ENCODE measurements around the gene TOX3.

TOX3 gene

GRCh38 chr16:52547004-52547833 lies at the start of gene TOX3:
Gene TOX3, minus strand, starts transcription at chr16:52547143. Its CDS starts 420 bp downstream, at chr16:52546723.
- DNase-seq (ENCODE audit: low spot score): no peak

- DNase-seq (ENCODE audit: low spot score): no peak
Measured at GRCh38 chr16:52592778-52593177, 45.8 kb upstream of the TOX3 start.

DNA sequence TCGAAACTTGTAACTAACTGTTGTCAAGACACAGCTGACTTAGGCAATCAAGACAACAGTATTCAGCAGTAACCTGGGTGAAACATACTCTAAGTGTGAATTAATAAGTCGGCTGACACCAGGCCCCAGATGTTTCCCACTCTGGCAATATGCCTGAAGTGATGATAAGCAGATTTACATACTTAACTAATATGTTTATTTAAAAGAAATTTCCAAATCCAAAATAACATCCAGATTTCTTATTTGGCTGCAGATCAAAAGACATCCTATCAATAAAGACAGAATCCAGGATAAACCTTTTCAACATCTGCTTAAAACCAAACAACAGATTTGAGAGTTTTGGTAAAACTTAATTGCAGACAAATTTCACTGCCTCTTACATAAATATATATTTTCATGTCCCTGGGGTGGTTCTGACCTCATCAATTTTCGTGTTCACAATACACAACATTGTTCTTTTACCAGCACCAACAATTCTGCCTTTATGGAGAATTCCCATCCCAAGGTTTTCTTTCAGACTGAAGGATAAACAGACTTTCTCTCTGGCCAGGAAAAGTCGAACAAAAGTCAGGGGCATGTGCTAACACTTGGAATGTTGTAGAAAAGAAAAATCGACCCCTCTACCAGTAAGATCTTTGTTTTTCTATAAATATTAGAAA lies 45.1 kb upstream of the TOX3 start:
- no peak for DNase-seq (ENCODE audit: low spot score)

- DNase-seq (ENCODE audit: low spot score): no peak
Measured at GRCh38 chr16:52591471-52591870, 44.5 kb upstream of the TOX3 start.

DNA sequence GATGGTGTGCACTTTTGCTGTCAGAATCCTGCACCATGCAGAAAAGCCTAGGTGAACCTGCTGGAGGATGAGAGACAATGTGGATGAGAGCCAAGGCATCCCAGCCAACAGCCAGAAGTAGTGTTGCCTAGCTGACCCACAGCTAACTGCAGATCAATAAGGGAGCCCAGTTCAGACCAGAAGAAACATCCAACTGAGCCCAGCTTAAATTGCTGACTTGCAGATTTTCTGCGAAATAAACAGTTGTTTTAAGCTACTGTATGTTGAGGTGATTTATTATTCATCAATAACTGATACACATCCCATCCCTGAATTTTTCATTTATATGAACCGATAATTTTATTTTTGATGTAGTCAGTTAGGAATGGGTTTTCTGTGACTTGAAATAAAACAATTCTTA lies 39.2 kb upstream of the TOX3 start:
- no peak for DNase-seq (ENCODE audit: low spot score)

- DNase-seq (ENCODE audit: low spot score): no peak
Measured at GRCh38 chr16:52584354-52585320, 37.7 kb upstream of the TOX3 start.

GRCh38 chr16:52581530-52581929 lies 34.6 kb upstream of the TOX3 start:
- no peak for DNase-seq (ENCODE audit: low spot score)

DNA sequence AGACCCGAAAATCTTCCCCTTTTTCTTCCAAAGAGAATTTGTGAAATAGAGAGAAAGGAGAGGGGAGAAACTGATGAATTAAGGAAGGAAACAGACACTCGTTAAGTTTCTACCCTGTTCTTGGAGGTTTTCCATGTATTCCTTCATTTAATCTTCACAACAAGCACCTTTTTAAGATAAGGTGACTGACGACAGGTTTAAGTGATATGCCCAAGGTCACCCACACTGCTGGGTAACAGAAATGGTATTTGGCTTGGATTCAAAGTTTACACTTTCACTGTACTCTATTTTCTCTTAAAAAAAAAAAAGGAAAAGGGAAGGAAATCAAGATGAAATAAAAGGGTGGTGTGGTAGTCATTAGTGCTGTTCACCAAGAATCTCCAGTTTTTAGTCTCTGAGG lies 33.5 kb upstream of the TOX3 start:
- no peak for DNase-seq (ENCODE audit: low spot score)

DNA sequence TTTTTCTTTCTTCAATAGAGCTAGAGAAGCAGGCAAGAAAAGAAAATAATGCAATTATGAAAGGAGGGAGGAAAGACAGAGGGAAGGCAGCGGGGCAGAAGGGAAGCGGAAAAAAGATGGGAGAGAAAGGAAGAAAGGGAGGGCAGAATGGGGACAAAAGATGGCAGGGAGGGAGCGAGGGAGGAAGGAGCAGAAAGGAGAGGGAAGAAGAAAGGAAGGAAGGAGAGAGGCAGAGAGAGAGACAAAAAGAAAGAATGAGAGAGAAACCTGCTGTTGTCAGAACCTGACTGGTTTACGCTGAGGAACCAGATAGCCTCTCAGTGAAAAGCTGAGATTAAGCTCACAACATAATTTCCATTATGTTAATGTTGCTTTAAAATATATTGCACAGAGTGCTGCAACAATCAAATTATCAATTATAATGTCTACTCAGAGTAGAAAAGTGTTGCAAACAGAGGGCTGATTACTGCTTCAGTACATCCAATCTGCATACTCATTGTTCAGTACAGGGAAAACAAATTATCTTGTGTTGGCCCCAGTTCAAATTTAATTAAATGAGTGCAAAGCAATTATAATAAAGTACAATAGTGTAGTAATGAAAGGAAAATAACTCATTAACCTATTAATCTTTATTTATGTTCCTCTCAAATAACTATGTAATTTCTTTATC lies 32.0 kb upstream of the TOX3 start:
- DNase-seq (ENCODE audit: low spot score): no peak

DNA sequence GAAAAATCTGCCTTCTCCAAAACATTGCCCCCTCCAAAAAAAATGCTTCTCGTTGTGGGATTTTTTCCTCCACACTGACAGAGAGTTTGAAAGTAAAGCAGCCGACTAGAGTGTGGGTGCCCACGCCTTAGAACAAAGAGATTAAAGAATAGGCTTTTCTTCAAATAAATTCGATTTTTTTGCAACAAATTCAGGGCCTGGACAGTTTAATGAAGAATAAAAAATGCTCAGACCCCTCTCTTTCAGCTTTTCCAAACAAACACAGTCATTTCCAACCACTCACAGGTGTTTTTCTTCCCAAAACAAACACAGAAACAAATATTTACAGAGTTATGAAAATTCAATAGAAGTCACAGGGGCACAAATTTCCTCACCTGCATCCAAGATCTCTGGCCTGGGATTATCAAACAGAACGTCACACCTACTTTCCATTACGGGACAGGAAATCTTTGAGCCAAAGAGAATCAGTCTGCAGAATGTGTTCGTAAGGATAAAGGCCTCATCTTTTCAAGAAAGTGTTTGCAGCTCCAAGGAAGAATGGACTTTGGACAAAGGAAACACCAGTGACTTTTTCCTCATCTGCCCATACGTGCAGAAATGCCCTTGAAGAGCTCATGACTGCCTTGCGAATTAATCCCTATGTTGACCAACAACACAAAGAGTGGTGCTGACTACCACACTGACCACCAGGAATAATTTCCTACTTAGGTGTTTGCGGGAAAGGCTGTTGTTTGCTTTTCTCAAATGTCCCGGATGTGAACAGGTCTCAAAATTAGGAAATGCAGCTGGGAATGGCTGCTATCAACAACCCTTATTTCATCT lies 31.3 kb upstream of the TOX3 start:
- DNase-seq (ENCODE audit: low spot score): no peak

- no peak for DNase-seq (ENCODE audit: low spot score)
Measured at GRCh38 chr16:52577130-52577706, 30.3 kb upstream of the TOX3 start.

DNA sequence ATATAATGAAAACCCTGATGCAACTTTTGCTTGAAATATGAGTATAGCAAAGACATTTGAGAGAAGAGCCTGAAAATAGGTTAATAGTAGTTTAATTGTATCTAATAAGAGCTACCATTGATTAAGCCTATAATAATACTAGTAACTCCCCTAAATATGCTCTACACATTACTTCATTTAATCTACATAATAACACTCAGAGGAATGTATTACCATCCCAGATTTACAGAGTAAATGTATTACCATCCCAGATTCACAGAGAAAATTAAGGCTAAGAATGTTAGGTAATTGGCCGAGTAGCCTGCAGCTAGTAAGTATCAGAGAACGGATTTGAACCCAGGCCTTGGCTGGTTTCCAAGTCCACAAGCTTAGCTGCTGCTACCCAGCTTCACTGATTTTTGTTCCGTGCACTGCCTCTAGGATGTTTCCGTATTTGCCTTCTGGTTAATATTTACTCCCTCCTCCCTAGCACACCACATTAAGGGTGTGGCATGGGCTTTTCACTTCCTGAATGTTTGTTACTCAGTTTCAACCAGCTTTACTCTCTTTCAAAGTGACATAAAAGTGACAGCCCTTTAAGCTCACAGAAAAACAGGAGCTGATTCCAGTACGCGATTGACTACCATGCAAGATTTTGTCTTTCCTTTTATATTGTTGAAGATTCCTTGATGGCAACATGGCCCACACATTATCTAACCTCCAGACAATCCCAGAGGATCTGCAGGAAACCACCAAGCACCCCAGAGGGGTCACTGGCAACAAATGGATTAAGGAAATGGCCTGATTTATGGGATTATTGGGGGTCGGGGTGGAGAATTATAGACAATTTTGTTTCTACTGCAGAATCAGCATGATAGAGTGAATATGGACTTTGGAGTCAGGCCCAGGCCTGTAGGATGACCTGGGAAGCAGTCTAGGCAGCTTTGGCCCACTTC lies 26.7 kb upstream of the TOX3 start:
- no peak for DNase-seq (ENCODE audit: low spot score)

GRCh38 chr16:52572656-52573055 lies 25.7 kb upstream of the TOX3 start:
- DNase-seq (ENCODE audit: low spot score): no peak

DNA sequence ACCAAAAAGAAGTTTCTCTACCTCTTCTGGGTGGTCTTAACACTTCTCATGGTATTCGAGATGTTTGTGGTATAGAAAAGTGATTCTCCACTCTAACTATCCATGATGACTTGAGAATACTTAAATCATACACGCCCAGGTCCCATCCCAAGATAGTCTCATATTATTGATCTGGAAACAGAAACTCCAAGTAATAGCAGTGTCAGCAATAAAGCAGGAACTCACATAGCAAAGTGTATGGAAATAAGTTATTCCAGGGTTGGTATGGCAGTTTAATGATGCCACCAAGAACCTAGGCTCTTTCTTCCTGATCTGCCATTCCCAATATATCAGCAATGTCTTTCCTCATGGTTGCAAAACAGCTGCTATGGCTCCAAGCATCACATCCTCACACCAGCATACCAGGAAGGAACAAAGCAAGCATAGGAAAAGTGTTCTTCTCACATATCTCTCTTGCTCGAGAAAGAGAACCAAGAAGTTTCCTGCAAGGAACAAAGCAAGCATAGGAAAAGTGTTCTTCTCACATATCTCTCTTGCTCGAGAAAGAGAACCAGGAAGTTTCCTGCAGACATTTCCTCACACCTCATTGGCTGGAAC lies 23.6 kb upstream of the TOX3 start:
- DNase-seq (ENCODE audit: low spot score): no peak

- no peak for DNase-seq (ENCODE audit: low spot score)
Measured at GRCh38 chr16:52569701-52570100, 22.8 kb upstream of the TOX3 start.

DNA sequence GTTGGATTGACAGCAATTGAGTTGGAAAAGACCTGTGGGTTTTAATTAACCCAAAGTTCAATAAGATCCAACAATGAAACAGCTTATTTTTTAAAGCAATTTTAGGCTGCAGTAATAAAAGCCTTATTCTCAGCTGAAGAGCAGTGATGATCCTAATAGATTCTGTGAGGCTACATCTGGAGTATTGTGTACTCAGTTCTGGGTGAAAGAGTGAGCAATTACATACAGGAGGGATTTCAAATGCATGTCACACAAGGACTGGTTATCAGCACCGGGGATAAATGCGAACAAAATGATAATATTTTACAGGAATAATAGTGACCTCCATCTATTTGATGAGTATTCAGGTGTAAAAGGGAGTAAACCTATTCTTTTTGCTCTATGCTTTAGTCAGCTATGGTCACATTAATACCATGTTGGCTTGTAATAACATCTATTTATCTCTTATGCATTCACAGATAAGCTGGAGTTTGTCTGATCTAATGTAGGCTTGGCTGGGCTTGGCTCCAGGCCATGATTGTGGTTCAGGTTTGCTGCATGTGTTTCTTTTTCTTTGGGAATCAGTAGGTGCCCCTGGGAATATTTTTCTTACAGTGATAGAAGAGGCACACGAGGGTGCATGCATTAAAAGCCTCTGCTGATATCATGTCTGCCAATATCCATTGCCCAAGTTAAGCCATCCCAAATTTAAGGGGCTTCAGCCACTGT lies 22.2 kb upstream of the TOX3 start:
- no peak for DNase-seq (ENCODE audit: low spot score)

- DNase-seq (ENCODE audit: low spot score): no peak
Measured at GRCh38 chr16:52568495-52568894, 21.6 kb upstream of the TOX3 start.

DNA sequence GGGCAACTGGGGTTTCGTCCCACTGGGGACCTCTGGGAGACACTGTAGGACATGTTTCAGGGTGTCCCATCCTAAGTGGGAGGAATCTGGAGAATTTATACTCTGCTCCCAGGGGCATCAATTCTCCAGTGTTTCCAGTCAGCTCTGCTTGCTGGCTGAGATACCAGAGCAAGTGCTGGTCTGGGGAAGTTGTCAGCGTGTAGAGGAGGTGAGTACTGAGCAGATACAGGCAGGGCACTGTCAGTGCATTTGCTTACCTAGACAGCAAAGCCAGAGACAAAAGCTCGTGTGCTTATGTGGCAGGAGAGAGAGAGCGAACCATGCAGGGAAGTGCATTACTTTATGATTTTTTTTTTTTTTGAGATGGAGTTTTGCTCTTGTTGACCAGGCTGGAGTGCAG lies 20.2 kb upstream of the TOX3 start:
- DNase-seq (ENCODE audit: low spot score): no peak

Measured in left forelimb (tissue), 1 donor.